Mesendoderm (in vitro differentiated cells): ENCODE results near the gene TNFSF15.

Experiments used
- DNase-seq: peaks from one replicate; pipeline ENCODE4 v3.0.0; 2013
- H2AK5ac ChIP-seq: 2 replicates; pipeline ENCODE4 v1.6.1; 2013; ENCODE audit warnings: low read length, inconsistent platforms
- H2BK120ac ChIP-seq: 2 replicates; pipeline ENCODE4 v1.6.1; 2013; ENCODE audit warnings: low read depth, mild to moderate bottlenecking, low read length, moderate library complexity, mixed read lengths
- H2BK15ac ChIP-seq: replicated peaks from 2 replicates; pipeline ENCODE4 v1.6.1; 2013; ENCODE audit warnings: low read depth, mild to moderate bottlenecking, moderate library complexity
- H2BK5ac ChIP-seq: 2 replicates; pipeline ENCODE4 v1.6.1; 2013; ENCODE audit warnings: low read length, inconsistent platforms
- H3K18ac ChIP-seq: 2 replicates; pipeline ENCODE4 v1.6.1; 2013; ENCODE audit warnings: mild to moderate bottlenecking, low read length, mixed read lengths
- H3K23ac ChIP-seq: one replicate; pipeline ENCODE4 v1.6.1; 2013; ENCODE audit warnings: low read length
- H3K27ac ChIP-seq: 2 replicates; pipeline ENCODE4 v1.5.1; 2013; ENCODE audit warnings: low read depth, mild to moderate bottlenecking, inconsistent platforms, low read length, moderate library complexity
- H3K27me3 ChIP-seq: 2 replicates; pipeline ENCODE4 v1.6.1; 2013; ENCODE audit warnings: low read length, control low read depth, mild to moderate bottlenecking, inconsistent platforms; ENCODE audit not compliant: insufficient read depth, poor library complexity
- H3K36me3 ChIP-seq: 2 replicates; pipeline ENCODE4 v1.6.1; 2013; ENCODE audit warnings: low read length, inconsistent platforms; ENCODE audit not compliant: control insufficient read depth, insufficient read depth
- H3K4ac ChIP-seq: one replicate; pipeline ENCODE4 v1.6.1; 2013; ENCODE audit warnings: low read depth, mild to moderate bottlenecking, low read length, moderate library complexity
- H3K4me1 ChIP-seq: 2 replicates; pipeline ENCODE4 v1.6.1; 2013; ENCODE audit warnings: low read depth, low read length, inconsistent platforms; ENCODE audit not compliant: control insufficient read depth
- H3K4me2 ChIP-seq: 2 replicates; pipeline ENCODE4 v1.6.1; 2013; ENCODE audit warnings: low read length
- H3K4me3 ChIP-seq: 2 replicates; pipeline ENCODE4 v1.5.1; 2013; ENCODE audit warnings: mild to moderate bottlenecking, low read length
- H3K56ac ChIP-seq: one replicate; pipeline ENCODE4 v1.6.1; 2013; ENCODE audit warnings: low read length
- H3K79me1 ChIP-seq: 2 replicates; pipeline ENCODE4 v1.6.1; 2013; ENCODE audit warnings: low read length, inconsistent platforms
- H3K79me2 ChIP-seq: 2 replicates; pipeline ENCODE4 v1.6.1; 2013; ENCODE audit warnings: mild to moderate bottlenecking, low read length; ENCODE audit not compliant: control insufficient read depth, insufficient read depth
- H3K9ac ChIP-seq: 2 replicates; pipeline ENCODE4 v1.6.1; 2013; ENCODE audit warnings: low read length, inconsistent platforms
- H4K5ac ChIP-seq: one replicate; pipeline ENCODE4 v1.6.1; 2013; ENCODE audit warnings: low read length
- H4K8ac ChIP-seq: one replicate; pipeline ENCODE4 v1.6.1; 2013; ENCODE audit warnings: low read depth, mild to moderate bottlenecking, control low read depth, low read length, moderate library complexity
- WGBS: extraction: QIAGEN DNeasy Blood & Tissue Kit; methylation state at CpG from one replicate; pipeline ENCODE4 v1.1.7; 2013; ENCODE audit warnings: low lambda C conversion rate, missing lambda C conversion rate; ENCODE audit not compliant: insufficient coverage; ENCODE audit errors: extremely low coverage; 5-methylcytosine and 5-hydroxymethylcytosine counted together

TNFSF15 gene

GRCh38 chr9:114827641-114828302 lies 21.9 kb upstream of the TNFSF15 start:
- Histone ChIP-seq H3K79me2 (no peaks in the 10 kb centered on the region), H2AK5ac (no peak overlapping the region), H3K4me1 (peaks cover 4% of the 10 kb centered on the region), H3K4me2 (no peak overlapping the region), H3K23ac (no peak overlapping the region), H3K4ac (no peak overlapping the region), H3K36me3 (no peaks in the 10 kb centered on the region), H4K5ac (no peak overlapping the region), H2BK5ac (no peak overlapping the region), H3K79me1 (no peaks in the 10 kb centered on the region), H3K18ac (no peak overlapping the region), H3K27me3 (no peaks in the 10 kb centered on the region), H3K27ac (no peak overlapping the region), H2BK120ac (no peak overlapping the region), H3K9ac (no peak overlapping the region), H4K8ac (no peak overlapping the region), H2BK15ac (no peak overlapping the region), H3K4me3 (no peak overlapping the region), H3K56ac (no peak overlapping the region)
- DNase-seq = no peak
- WGBS = no CpG with 5 or more reads among the region's 2 CpGs

GRCh38 chr9:114826431-114826830 lies 20.6 kb upstream of the TNFSF15 start:
- Histone ChIP-seq H3K4me3 (no peak overlapping the region), H2BK15ac (no peak overlapping the region), H2AK5ac (no peak overlapping the region), H4K8ac (no peak overlapping the region), H3K4ac (no peak overlapping the region), H3K18ac (no peak overlapping the region), H3K23ac (no peak overlapping the region), H4K5ac (no peak overlapping the region), H2BK5ac (no peak overlapping the region), H3K79me2 (no peaks in the 10 kb centered on the region), H3K27me3 (no peaks in the 10 kb centered on the region), H3K4me1 (peaks cover 4% of the 10 kb centered on the region), H3K4me2 (no peak overlapping the region), H3K36me3 (no peaks in the 10 kb centered on the region), H3K56ac (no peak overlapping the region), H2BK120ac (no peak overlapping the region), H3K9ac (no peak overlapping the region), H3K27ac (no peak overlapping the region), H3K79me1 (no peaks in the 10 kb centered on the region)
- no CpG with 5 or more reads among the region's 3 CpGs for WGBS
- peak; percentile 31 for DNase-seq

GRCh38 chr9:114825126-114825795 lies 19.4 kb upstream of the TNFSF15 start:
- Histone ChIP-seq H3K27me3 (no peaks in the 10 kb centered on the region), H3K18ac (no peak overlapping the region), H2BK120ac (no peak overlapping the region), H3K79me2 (no peaks in the 10 kb centered on the region), H3K9ac (no peak overlapping the region), H3K4me1 (peaks cover 4% of the 10 kb centered on the region), H2BK5ac (no peak overlapping the region), H2AK5ac (no peak overlapping the region), H3K23ac (no peak overlapping the region), H3K27ac (no peak overlapping the region), H4K8ac (no peak overlapping the region), H3K4me3 (no peak overlapping the region), H3K4ac (no peak overlapping the region), H3K4me2 (no peak overlapping the region), H2BK15ac (no peak overlapping the region), H3K79me1 (no peaks in the 10 kb centered on the region), H4K5ac (no peak overlapping the region), H3K56ac (no peak overlapping the region), H3K36me3 (no peaks in the 10 kb centered on the region)
- no peak for DNase-seq
- no CpG with 5 or more reads among the region's 4 CpGs for WGBS

GRCh38 chr9:114824110-114824509 lies 18.3 kb upstream of the TNFSF15 start:
- Histone ChIP-seq H2BK120ac (no peak overlapping the region), H3K4me3 (no peak overlapping the region), H3K4ac (no peak overlapping the region), H3K27me3 (no peaks in the 10 kb centered on the region), H3K56ac (no peak overlapping the region), H4K8ac (no peak overlapping the region), H3K79me1 (no peaks in the 10 kb centered on the region), H3K79me2 (no peaks in the 10 kb centered on the region), H3K4me2 (no peak overlapping the region), H2BK5ac (no peak overlapping the region), H3K27ac (no peak overlapping the region), H2BK15ac (no peak overlapping the region), H4K5ac (no peak overlapping the region), H2AK5ac (no peak overlapping the region), H3K9ac (no peak overlapping the region), H3K36me3 (no peaks in the 10 kb centered on the region), H3K23ac (no peak overlapping the region), H3K18ac (no peak overlapping the region), H3K4me1 (peaks cover 6% of the 10 kb centered on the region)
- no peak for DNase-seq
- no CpG with 5 or more reads among the region's 1 CpG for WGBS

- peak; percentile 58 for DNase-seq
- Histone ChIP-seq H3K4me2 (no peak overlapping the region), H3K4ac (no peak overlapping the region), H2AK5ac (no peak overlapping the region), H3K56ac (no peak overlapping the region), H3K4me1 (peaks cover 6% of the 10 kb centered on the region), H3K79me1 (no peaks in the 10 kb centered on the region), H3K23ac (no peak overlapping the region), H2BK15ac (no peak overlapping the region), H3K4me3 (no peak overlapping the region), H3K18ac (no peak overlapping the region), H3K79me2 (no peaks in the 10 kb centered on the region), H2BK120ac (no peak overlapping the region), H3K27me3 (no peaks in the 10 kb centered on the region), H3K36me3 (no peaks in the 10 kb centered on the region), H4K8ac (no peak overlapping the region), H2BK5ac (no peak overlapping the region), H4K5ac (no peak overlapping the region), H3K27ac (no peak overlapping the region), H3K9ac (no peak overlapping the region)
- WGBS = no CpG with 5 or more reads among the region's 1 CpG
Measured at GRCh38 chr9:114823441-114823840, 17.6 kb upstream of the TNFSF15 start.
